Measurements from ENCODE around the gene ATP2C2.

- TF ChIP-seq, protein P1, sequence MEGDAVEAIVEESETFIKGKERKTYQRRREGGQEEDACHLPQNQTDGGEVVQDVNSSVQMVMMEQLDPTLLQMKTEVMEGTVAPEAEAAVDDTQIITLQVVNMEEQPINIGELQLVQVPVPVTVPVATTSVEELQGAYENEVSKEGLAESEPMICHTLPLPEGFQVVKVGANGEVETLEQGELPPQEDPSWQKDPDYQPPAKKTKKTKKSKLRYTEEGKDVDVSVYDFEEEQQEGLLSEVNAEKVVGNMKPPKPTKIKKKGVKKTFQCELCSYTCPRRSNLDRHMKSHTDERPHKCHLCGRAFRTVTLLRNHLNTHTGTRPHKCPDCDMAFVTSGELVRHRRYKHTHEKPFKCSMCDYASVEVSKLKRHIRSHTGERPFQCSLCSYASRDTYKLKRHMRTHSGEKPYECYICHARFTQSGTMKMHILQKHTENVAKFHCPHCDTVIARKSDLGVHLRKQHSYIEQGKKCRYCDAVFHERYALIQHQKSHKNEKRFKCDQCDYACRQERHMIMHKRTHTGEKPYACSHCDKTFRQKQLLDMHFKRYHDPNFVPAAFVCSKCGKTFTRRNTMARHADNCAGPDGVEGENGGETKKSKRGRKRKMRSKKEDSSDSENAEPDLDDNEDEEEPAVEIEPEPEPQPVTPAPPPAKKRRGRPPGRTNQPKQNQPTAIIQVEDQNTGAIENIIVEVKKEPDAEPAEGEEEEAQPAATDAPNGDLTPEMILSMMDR (conservative IDR thresholded peaks at IDR 0.05 in 1 of 2, IDR thresholded peaks at IDR 0.05 in 1 of 2; ENCODE audit: low read depth in 1 of 2, low read length in 2 of 2), result no peak
- no peak for TF ChIP-seq EZH2 (IDR thresholded peaks at IDR 0.05; ENCODE audit: low read length, missing control alignments)
Observed at GRCh38 chr16:84423416-84423837, 55.1 kb downstream of the ATP2C2 start.

Data from fibroblast of lung (primary cell).